Stimulated activated CD4-positive, alpha-beta T cell treated with anti-CD3 and anti-CD28 coated beads, Interleukin-15, amount 100 ng/mL, for 24 hours (primary cell): ENCODE results near the gene ZNF71.
"Not testable (repeated sequence)": the region's sequence is repeated elsewhere in the genome, so short reads cannot be mapped to it uniquely, and the experiment has no call there.

Experiments
- DNase-seq: peaks from one replicate; pipeline ENCODE4 v3.0.0-alpha.2; 2020

ZNF71 gene

GRCh38 chr19:56623006-56623405 lies 27.9 kb downstream of the ZNF71 start:
- no peak for DNase-seq

- no peak for DNase-seq
Observed at GRCh38 chr19:56625708-56626107, 30.6 kb downstream of the ZNF71 start.

- DNase-seq, result no peak
Observed at GRCh38 chr19:56633021-56633420, 37.9 kb downstream of the ZNF71 start.

GRCh38 chr19:56637976-56638555 lies 43.0 kb downstream of the ZNF71 start:
- DNase-seq, result peak; percentile 57

GRCh38 chr19:56639217-56639616 lies 44.1 kb downstream of the ZNF71 start:
- DNase-seq, result no peak

GRCh38 chr19:56642711-56643459 lies 47.8 kb downstream of the ZNF71 start, which contains the start of gene SMIM17:
TSS of gene SMIM17 (plus strand) at chr19:56643159. CDS start at chr19:56645668, 2,509 bp downstream.
- no peak for DNase-seq

GRCh38 chr19:56643460-56643955 lies 48.4 kb downstream of the ZNF71 start:
- no peak for DNase-seq

GRCh38 chr19:56654151-56654550 lies 59.0 kb downstream of the ZNF71 start:
- DNase-seq, result no peak

GRCh38 chr19:56660381-56661107 lies 65.4 kb downstream of the ZNF71 start:
- DNase-seq, result peak; percentile 31

- DNase-seq, result no peak
Observed at GRCh38 chr19:56661248-56661647, 66.1 kb downstream of the ZNF71 start.

GRCh38 chr19:56663931-56664500 lies 68.9 kb downstream of the ZNF71 start:
- no peak for DNase-seq

- no peak for DNase-seq
Observed at GRCh38 chr19:56664511-56664910, 69.4 kb downstream of the ZNF71 start.

- no peak for DNase-seq
Observed at GRCh38 chr19:56667311-56667870, 72.3 kb downstream of the ZNF71 start.

- DNase-seq, result no peak
Observed at GRCh38 chr19:56668676-56669075, 73.6 kb downstream of the ZNF71 start.

GRCh38 chr19:56670401-56670960 lies 75.4 kb downstream of the ZNF71 start:
- DNase-seq, result no peak

- no peak for DNase-seq
Observed at GRCh38 chr19:56670961-56671612, 76.0 kb downstream of the ZNF71 start.

GRCh38 chr19:56671613-56671994 lies 76.5 kb downstream of the ZNF71 start, which contains the start of gene ZNF835:
TSS of gene ZNF835 (minus strand) at chr19:56671757. CDS start at chr19:56665198, 6,559 bp downstream.
- DNase-seq, result peak; percentile 90

- not testable (repeated sequence) for DNase-seq
Observed at GRCh38 chr19:56672610-56673009, 77.5 kb downstream of the ZNF71 start.
